NK-92 (cell line): ENCODE measurements around the gene APBB2.
"Not testable (repeated sequence)": the region's sequence is repeated elsewhere in the genome, so short reads cannot be mapped to it uniquely, and the experiment has no call there.

Source experiments
- DNase-seq: peaks from one replicate; lab custom pipeline; 2025; ENCODE audit not compliant: unreplicated experiment; lab: John Stamatoyannopoulos, UW

The APBB2 gene

GRCh38 chr4:40840255-40840984 is 373.9 kb downstream of the APBB2 start:
- no peak for DNase-seq

GRCh38 chr4:40838742-40839141 is 375.6 kb downstream of the APBB2 start:
- DNase-seq = no peak

- no peak for DNase-seq
These were observed 377.1 kb downstream of the APBB2 start for GRCh38 chr4:40837094-40837870.

GRCh38 chr4:40833212-40833611 is 381.1 kb downstream of the APBB2 start:
- DNase-seq = no peak

GRCh38 chr4:40832175-40832574 is 382.2 kb downstream of the APBB2 start:
- no peak for DNase-seq

- DNase-seq = no peak
These were observed 383.0 kb downstream of the APBB2 start for GRCh38 chr4:40831146-40831907.

- no peak for DNase-seq
These were observed 384.8 kb downstream of the APBB2 start for GRCh38 chr4:40829586-40829985.

- no peak for DNase-seq
These were observed 385.7 kb downstream of the APBB2 start for GRCh38 chr4:40828661-40829060.

GRCh38 chr4:40827758-40828157 is 386.6 kb downstream of the APBB2 start:
- no peak for DNase-seq

- DNase-seq = no peak
These were observed 387.5 kb downstream of the APBB2 start for GRCh38 chr4:40826821-40827220.

- no peak for DNase-seq
These were observed 389.1 kb downstream of the APBB2 start for GRCh38 chr4:40825014-40825838.

- no peak for DNase-seq
These were observed 391.7 kb downstream of the APBB2 start for GRCh38 chr4:40822420-40823166.

- DNase-seq = no peak
These were observed 394.2 kb downstream of the APBB2 start for GRCh38 chr4:40820101-40820500.

- DNase-seq = not testable (repeated sequence)
These were observed 397.2 kb downstream of the APBB2 start for GRCh38 chr4:40817157-40817556.

- DNase-seq = no peak
These were observed 401.5 kb downstream of the APBB2 start for GRCh38 chr4:40812856-40813255.

- DNase-seq = no peak
These were observed 402.0 kb downstream of the APBB2 start for GRCh38 chr4:40812386-40812785.

GRCh38 chr4:40811956-40812355 is 402.4 kb downstream of the APBB2 start:
- DNase-seq = no peak

- DNase-seq = no peak
These were observed 405.4 kb downstream of the APBB2 start for GRCh38 chr4:40808926-40809457.

GRCh38 chr4:40804598-40804997 is 409.7 kb downstream of the APBB2 start:
- DNase-seq = no peak

- DNase-seq = no peak
These were observed 414.3 kb downstream of the APBB2 start for GRCh38 chr4:40800064-40800463.
